Measurements from ENCODE around the gene MEX3D.

DNA sequence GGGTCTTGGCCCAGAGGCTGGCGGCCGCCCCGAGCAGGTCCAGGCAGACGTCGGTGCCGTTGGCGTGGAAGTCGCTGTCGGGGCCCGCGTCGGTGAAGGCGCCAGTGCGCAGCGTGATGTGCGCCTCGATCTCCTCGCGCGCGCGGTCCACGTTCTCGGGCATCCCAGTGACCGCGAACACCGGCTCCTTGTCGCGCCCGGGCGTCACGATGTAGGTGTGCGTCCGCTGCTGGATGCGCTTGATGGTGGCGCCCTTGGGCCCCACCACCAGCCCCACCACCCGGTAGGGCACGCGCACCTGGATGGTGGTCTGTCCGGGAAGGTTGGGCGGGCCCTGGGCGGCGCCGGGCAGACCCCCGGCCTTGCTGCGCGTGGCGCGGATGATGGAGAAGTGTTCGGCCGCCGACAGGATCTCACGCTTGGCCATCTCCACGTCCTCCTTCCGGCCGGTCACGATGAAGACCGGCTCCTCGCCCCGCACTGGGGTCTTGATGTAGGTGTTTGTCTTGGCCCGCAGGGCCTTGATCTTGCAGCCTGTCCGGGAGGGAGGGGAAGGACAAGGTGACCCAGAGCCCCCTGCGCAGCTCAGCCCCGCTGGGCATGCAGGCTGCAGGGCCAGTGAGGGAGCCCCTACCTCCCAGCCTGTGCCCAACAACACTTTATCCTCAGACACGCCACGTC lies 11.6 kb downstream of the MEX3D start:
- TF ChIP-seq ZNF23 (tag by site-specific recombination; IDR thresholded peaks at IDR 0.05; ENCODE audit: borderline replicate concordance) (no peak), ZNF121 (tag by site-specific recombination; IDR thresholded peaks at IDR 0.05) (no peak), ZNF416 (tag by site-specific recombination; IDR thresholded peaks at IDR 0.05) (no peak), ZNF10 (tag by site-specific recombination; IDR thresholded peaks at IDR 0.05) (no peak), ZNF677 (tag by site-specific recombination; IDR thresholded peaks at IDR 0.05) (no peak), SETDB1 (IDR thresholded peaks at IDR 0.05; ENCODE audit: insufficient read length, low read length) (no peak)
- TF ChIP-seq, protein P1, sequence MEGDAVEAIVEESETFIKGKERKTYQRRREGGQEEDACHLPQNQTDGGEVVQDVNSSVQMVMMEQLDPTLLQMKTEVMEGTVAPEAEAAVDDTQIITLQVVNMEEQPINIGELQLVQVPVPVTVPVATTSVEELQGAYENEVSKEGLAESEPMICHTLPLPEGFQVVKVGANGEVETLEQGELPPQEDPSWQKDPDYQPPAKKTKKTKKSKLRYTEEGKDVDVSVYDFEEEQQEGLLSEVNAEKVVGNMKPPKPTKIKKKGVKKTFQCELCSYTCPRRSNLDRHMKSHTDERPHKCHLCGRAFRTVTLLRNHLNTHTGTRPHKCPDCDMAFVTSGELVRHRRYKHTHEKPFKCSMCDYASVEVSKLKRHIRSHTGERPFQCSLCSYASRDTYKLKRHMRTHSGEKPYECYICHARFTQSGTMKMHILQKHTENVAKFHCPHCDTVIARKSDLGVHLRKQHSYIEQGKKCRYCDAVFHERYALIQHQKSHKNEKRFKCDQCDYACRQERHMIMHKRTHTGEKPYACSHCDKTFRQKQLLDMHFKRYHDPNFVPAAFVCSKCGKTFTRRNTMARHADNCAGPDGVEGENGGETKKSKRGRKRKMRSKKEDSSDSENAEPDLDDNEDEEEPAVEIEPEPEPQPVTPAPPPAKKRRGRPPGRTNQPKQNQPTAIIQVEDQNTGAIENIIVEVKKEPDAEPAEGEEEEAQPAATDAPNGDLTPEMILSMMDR (tag by site-specific recombination; IDR thresholded peaks at IDR 0.05), result no peak
- TF ChIP-seq, protein P2, sequence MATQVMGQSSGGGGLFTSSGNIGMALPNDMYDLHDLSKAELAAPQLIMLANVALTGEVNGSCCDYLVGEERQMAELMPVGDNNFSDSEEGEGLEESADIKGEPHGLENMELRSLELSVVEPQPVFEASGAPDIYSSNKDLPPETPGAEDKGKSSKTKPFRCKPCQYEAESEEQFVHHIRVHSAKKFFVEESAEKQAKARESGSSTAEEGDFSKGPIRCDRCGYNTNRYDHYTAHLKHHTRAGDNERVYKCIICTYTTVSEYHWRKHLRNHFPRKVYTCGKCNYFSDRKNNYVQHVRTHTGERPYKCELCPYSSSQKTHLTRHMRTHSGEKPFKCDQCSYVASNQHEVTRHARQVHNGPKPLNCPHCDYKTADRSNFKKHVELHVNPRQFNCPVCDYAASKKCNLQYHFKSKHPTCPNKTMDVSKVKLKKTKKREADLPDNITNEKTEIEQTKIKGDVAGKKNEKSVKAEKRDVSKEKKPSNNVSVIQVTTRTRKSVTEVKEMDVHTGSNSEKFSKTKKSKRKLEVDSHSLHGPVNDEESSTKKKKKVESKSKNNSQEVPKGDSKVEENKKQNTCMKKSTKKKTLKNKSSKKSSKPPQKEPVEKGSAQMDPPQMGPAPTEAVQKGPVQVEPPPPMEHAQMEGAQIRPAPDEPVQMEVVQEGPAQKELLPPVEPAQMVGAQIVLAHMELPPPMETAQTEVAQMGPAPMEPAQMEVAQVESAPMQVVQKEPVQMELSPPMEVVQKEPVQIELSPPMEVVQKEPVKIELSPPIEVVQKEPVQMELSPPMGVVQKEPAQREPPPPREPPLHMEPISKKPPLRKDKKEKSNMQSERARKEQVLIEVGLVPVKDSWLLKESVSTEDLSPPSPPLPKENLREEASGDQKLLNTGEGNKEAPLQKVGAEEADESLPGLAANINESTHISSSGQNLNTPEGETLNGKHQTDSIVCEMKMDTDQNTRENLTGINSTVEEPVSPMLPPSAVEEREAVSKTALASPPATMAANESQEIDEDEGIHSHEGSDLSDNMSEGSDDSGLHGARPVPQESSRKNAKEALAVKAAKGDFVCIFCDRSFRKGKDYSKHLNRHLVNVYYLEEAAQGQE (tag by site-specific recombination; IDR thresholded peaks at IDR 0.05), result no peak
- TF ChIP-seq, protein P3, sequence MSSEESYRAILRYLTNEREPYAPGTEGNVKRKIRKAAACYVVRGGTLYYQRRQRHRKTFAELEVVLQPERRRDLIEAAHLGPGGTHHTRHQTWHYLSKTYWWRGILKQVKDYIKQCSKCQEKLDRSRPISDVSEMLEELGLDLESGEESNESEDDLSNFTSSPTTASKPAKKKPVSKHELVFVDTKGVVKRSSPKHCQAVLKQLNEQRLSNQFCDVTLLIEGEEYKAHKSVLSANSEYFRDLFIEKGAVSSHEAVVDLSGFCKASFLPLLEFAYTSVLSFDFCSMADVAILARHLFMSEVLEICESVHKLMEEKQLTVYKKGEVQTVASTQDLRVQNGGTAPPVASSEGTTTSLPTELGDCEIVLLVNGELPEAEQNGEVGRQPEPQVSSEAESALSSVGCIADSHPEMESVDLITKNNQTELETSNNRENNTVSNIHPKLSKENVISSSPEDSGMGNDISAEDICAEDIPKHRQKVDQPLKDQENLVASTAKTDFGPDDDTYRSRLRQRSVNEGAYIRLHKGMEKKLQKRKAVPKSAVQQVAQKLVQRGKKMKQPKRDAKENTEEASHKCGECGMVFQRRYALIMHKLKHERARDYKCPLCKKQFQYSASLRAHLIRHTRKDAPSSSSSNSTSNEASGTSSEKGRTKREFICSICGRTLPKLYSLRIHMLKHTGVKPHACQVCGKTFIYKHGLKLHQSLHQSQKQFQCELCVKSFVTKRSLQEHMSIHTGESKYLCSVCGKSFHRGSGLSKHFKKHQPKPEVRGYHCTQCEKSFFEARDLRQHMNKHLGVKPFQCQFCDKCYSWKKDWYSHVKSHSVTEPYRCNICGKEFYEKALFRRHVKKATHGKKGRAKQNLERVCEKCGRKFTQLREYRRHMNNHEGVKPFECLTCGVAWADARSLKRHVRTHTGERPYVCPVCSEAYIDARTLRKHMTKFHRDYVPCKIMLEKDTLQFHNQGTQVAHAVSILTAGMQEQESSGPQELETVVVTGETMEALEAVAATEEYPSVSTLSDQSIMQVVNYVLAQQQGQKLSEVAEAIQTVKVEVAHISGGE (tag by site-specific recombination; conservative IDR thresholded peaks at IDR 0.05; ENCODE audit: low read depth), result no peak
- TF ChIP-seq, protein P4, sequence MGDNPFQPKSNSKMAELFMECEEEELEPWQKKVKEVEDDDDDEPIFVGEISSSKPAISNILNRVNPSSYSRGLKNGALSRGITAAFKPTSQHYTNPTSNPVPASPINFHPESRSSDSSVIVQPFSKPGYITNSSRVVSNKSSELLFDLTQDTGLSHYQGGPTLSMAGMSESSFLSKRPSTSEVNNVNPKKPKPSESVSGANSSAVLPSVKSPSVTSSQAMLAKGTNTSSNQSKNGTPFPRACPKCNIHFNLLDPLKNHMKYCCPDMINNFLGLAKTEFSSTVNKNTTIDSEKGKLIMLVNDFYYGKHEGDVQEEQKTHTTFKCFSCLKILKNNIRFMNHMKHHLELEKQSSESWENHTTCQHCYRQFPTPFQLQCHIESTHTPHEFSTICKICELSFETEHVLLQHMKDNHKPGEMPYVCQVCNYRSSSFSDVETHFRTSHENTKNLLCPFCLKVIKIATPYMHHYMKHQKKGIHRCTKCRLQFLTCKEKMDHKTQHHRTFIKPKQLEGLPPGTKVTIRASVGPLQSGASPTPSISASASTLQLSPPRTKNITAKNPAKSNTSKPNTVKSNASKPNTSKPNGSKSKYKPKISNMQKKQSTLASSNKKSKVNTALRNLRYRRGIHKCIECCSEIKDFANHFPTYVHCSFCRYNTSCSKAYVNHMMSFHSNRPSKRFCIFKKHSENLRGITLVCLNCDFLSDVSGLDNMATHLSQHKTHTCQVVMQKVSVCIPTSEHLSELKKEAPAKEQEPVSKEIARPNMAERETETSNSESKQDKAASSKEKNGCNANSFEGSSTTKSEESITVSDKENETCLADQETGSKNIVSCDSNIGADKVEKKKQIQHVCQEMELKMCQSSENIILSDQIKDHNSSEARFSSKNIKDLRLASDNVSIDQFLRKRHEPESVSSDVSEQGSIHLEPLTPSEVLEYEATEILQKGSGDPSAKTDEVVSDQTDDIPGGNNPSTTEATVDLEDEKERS (tag by site-specific recombination; IDR thresholded peaks at IDR 0.05), result no peak
- TF ChIP-seq, protein P5, sequence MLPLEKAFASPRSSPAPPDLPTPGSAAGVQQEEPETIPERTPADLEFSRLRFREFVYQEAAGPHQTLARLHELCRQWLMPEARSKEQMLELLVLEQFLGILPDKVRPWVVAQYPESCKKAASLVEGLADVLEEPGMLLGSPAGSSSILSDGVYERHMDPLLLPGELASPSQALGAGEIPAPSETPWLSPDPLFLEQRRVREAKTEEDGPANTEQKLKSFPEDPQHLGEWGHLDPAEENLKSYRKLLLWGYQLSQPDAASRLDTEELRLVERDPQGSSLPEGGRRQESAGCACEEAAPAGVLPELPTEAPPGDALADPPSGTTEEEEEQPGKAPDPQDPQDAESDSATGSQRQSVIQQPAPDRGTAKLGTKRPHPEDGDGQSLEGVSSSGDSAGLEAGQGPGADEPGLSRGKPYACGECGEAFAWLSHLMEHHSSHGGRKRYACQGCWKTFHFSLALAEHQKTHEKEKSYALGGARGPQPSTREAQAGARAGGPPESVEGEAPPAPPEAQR (tag by site-specific recombination; IDR thresholded peaks at IDR 0.05), result no peak
